Stimulated activated CD4-positive, alpha-beta T cell treated with anti-CD3 and anti-CD28 coated beads, Interleukin-15, amount 100 ng/mL, for 24 hours (primary cell): ENCODE results near the gene ZNF101.

Experiments used
- DNase-seq: peaks from one replicate; pipeline ENCODE4 v3.0.0-alpha.2; 2020

ZNF101 gene

DNA sequence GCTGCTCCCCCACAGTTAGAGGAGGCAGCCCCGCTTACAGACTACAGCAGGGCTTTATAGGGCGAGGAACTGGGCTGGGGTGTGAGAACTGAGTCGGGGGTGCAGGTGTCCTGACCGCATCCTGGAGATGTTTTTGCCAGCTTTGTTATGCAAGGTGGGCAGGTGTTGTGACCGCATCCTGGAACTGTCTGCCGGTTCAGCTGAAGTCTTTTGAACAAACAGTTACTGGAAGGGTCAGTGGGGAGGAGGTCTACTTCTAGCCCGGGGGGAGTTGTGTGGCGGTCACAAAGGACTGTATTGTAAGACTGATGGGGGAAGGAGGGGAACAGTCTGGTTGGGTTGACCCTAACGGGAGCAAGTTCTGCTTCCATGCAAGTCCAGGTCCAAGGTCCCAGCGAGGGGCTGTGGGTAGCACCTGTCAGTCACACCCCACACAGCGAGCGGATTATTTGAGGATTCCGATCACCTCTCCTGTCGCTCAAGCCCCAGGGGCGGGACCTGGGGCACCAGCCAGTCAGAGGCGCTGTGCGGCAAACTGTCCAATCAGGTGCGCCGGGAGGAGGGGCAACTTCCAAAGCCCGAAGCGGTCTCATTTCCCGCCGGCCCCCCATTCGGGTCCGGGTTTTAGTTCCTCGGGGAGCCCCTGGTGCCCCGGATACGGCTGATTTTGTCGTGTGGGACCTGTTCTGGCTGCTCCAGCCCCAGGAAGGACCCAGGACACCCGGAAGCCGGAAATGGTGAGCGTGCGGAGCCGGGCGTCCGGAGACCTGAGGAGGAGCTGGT lies at the start of gene ZNF101:
TSS of gene ZNF101 (plus strand) at position 610 of the 783 bp plus-strand sequence. CDS start at position 735, 125 bp downstream.
- peak; percentile 99 for DNase-seq

DNA sequence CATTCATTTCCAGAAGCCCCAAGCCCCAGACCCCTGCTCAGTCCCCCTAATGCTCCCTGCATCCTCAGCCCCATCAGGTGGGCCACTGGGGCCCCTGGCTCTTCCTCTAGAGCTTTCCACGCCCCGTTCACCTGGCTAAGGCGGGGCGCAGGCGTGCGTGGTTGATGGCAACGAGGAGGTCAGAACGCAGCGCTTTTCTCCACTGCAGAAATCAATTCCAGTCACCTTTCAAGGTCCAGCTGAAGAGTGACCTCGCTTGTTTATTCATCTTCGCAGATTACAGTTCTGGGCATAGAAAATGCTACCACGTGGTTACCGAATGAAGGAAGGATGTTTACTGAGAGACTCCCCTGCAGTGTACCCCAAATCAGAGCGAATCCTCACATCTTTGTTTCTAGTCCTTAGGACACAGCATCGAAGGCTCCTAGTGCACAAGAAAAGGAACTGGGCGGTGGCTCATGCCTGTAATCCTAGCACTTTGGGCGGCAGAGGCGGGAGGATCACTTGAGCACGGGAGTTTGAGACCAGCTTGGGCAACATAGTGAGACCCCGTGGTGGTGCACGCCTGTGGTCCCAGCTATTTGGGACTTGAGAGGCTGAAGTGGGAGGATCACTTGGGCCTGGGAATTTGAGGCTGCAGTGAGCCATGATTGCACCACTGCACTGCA lies 49.3 kb upstream of the ZNF101 start:
- DNase-seq = no peak

DNA sequence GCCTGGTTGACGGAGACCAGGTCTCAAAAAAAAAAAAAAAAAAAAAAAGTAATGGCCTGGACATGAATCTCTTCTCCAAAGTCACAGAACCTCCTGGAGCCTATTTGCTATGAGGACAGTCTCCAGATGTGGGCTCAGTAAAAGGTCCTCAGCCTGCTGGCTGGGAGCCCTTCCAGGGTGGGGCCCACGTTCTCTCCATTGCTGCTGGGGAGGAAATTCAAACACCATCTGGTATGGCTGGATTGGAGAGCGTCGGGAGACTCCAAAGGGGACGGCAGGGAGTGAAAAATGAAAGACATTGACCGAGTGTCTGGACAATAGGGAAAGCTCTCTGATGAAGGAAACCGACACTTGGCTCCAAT lies 48.8 kb upstream of the ZNF101 start:
- DNase-seq = no peak

DNA sequence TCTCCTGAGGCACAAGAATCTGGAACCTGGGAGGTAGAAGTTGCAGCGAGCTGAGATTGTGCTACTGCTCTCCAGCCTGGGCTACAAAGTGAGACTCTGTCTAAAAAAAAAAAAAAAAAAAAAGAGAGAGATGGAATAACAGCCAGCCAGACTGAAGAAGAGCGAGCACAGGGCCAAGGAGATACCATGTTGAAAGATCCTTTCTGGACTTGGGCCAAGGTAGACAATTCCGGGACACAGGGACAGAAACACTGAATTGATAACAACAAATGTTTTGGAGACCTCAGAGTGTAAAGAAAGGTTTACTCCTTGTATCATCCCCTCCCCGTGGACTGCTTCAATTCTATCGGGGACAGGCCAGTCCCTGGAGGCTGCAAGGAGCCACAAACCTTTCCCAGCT lies 45.3 kb upstream of the ZNF101 start:
- no peak for DNase-seq

DNA sequence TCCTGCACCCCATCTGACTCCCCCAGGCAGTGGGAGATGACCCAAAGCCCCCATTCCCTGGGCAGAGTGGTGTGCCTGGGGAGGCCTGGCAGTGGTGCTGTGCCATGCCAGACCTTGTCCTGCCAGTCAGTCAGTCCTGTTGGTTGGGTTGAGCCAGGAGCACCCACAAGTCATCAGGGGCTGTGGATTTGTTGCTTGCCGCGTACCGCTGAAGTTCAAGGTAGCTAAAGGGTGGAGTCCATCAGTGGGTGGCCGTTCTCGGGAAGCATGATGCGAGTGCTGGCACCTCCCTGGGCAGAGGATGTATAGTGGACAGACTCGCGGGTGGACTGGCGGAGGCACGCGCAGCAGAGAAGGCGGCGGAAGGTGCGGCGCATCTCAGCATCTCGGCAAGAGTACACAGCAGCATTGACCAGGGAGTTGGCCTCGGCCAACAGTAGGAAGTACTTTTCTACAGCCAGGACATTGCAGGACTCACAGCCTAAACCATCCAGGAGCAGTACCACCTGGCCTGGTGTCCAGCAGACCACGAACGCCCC lies 44.5 kb upstream of the ZNF101 start:
- DNase-seq = no peak

DNA sequence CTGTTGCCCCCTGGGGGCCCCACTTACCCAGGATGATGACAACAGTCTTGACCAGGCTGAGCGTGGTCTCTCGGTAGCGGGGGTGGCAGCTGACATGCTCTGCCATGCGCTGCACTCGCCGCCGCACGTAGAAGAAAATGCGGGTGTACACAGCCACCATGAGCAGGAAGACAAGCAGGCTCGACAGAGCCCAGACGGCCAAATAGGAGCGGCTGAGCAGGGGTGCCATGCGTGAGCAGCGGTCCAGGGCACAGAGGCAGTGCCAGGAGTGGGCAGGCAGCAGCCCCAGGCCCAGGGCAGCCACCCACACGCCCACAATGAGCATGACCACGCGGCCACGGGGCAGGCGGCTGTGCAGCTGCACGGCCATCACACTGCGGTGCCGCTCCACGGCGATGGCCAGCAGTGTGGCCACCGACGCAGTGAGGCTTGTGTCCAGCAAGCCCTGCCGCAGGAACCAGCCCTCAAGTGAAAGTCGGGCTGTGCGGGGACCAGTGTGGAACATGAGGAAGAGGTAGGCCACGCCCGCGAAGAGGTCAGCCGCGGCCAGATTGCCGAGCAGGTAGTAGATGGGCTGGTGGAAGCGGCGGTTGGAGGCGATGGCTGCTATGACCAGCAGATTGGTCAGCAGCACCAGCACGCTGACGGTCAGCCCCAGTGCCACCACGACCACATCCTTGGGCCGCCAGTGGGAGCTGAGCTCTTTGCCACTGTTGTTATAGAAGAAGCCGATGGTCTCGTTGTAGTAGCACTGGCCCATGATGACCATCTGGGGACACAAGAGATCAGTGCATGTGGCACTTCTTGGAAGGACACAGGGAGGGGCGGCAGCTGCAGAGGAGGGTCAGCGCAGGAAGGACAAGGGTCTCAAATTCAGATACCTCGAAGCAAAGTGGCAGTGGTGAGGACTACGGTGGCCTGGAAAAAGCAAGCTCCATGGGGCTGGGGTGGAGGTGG lies 41.8 kb upstream of the ZNF101 start:
- no peak for DNase-seq

DNA sequence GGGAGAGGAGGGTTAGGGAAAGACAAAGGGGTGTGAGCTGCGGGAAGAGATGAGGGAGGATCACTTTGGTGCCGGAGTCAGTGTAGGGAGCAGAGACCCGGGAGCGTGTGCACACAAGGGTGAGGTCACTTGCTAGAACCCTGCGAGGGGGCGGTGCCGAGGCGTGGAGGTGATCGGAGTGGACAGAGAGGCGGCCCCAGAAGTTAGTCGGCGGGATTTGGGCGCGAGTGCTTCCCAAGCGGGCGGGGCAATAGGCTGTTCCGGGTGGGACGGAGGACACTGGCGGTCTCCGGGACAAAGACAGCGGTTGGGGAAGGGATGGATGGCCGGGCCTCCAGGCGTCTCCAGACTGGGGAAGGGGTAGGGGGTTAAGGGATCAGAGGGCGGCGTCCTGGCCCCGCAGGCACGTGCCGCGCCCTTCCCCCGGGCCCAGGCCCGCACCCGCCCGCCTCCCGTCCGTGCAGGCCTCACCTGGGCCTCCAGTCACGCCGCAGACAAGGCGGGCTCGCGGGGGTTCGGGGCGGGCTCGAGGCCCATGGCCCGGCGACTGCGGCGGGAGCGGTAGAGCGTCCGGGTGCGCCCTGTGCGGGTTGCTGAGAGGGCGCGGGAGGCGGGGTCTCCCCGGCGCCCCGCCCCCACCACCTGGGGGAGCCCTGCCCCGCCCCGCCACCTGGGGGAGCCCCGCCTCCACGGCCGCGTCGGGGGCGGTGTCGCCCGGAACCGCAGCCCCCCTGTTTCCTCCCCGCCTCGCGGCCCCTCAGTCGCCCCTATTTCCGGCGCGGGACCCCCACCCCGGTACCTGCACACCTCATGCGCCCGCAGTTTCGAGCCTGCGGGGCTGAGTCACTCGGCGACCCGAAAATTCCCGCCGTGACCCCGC lies 40.8 kb upstream of the ZNF101 start, which contains the start of gene LPAR2:
TSS of gene LPAR2 (minus strand) at position 600 of the 880 bp plus-strand sequence. CDS start 945 bp downstream, outside the sequence.
- DNase-seq = peak; percentile 74

DNA sequence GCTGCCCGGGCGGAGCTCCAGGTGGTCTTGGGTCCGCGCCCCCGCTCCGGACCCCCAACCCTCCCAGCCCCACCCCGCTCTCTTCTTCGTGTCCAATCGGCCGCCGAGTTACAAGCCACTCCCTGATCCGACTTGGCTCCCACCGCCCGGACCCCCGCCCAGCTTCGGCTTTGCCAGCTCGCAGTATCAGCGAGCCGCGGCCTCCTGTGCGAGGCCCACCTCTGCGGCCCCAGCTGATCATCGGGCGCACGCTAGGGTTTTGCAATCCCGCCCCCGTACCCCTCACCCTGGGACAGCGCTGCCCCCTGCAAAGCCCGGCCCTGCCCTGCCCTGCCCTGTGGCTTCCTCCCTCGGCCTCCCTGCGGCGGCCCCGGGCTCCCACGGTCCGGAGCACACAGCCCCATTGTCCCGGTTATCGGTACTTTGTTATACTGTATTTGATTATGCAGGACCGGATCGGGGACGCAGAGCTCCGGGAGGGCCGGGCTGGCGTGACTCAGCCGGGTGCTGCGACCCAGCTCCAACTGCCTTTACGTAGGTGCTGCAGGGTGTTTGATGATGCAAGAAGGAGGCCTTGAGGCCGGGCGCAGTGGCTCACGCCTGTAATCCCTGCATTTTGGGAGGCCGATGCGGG lies 40.0 kb upstream of the ZNF101 start:
- DNase-seq = peak; percentile 65

DNA sequence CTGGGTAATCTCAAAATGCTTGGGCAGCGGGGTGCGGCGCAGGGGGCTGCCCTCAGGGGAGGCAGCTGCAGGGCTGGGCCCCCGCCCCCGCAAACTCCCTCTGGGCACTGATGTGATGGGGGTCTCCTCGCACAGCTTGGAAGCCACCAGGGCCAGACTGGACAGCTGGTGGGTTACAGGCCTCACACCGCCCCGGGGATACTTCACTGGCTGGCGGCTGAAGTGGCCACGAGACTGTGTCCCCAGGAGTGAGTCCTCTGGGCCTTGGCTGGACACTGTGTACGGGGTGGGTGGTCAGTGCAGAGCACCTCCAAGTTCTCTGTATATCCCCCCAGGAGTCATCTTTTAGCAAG lies 38.6 kb upstream of the ZNF101 start:
- DNase-seq = no peak

DNA sequence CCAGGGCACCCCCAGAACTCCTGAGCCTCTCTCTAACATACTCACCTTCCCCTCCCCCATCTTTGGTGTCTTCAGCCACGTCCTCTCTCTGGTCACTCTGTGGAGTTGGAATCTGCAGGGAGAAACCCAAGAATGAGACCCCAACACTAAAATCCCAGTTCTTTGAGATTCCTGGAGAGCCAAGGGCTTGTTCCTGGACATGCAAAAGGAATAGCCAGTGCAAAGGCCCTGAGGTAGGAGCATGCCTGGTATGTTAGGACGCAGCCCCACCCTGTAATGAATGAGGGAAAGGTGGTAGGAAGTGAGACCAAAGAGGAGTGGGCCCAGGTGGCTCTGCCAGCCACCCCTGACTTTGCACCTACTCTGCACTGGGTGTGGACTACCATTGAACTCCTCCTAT lies 38.2 kb upstream of the ZNF101 start:
- DNase-seq = no peak

DNA sequence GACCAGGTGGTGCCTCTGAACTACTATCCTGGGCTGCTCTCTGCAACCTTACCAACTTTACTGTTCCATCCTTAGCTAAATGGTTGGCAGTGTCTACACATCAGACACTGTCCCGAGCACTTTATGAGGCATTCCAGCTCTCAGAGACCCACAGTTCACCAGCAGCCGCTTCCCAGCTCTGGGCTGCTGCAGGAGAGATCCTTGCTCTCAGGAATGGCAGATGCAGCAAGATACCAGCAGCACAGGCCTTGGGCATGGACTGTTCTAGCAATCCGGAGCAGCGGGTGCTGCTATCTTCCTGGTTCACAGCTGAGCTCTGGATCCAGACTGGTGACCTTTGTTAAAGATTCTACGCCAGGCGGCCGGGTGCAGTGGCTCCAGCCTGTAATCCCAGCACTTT lies 37.3 kb upstream of the ZNF101 start:
- DNase-seq = no peak

DNA sequence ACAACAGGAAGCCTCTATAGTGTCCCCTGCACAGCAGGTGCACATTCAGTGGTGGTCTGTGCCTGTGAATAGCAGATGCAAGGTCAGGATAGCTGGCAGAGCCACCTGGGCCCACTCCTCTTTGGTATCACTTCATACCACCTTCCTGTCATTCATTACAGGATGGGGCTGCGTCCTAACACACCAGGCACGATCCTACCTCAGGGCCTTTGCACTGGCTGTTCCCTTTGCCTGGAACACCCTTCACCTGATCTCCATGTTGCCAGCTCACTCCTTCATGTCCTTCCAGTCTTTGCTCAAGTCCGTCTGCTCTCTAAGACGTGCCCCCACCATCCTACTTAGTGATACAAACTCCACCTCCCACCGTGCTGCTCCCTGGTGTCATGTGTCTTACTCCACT lies 36.0 kb upstream of the ZNF101 start:
- no peak for DNase-seq

DNA sequence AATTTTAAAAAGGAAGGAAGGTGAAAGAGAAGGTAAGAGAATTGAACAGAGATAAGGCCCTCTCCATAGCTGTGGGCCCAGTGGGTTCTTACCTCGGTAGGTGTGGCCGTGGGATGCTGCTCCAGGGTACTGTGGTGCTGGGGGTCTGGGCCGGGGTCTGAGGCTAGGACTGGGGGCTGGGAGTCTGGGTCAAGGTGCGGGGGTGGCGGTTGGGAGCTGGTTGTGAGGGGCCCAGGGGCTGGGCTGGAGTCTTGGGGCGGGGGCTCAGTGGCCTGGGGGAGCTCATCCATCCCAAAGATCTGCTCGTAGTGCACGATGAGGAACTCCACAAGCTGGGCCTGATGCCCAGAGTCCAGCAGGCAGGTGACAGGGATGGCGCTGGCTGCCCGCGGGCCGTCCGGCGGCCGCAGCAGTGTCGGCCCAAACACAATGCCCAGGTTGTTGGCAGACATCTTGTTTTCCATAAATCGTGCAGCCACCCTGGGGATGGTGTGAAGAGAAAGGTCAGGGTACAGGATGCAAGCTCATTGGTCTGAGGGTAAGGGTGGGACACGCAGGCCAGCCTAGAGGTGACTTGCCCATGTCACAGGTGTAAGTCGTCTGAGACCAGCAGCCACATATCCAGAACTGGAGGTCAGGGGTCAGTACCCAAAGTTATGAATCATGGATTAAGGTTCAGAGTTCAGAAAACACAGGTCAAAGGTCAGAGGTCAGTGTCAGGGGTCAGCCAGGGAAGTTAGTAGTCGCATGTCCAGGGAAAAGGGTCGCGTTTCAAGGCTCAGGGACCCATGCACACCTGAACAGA lies 34.7 kb upstream of the ZNF101 start:
- no peak for DNase-seq

DNA sequence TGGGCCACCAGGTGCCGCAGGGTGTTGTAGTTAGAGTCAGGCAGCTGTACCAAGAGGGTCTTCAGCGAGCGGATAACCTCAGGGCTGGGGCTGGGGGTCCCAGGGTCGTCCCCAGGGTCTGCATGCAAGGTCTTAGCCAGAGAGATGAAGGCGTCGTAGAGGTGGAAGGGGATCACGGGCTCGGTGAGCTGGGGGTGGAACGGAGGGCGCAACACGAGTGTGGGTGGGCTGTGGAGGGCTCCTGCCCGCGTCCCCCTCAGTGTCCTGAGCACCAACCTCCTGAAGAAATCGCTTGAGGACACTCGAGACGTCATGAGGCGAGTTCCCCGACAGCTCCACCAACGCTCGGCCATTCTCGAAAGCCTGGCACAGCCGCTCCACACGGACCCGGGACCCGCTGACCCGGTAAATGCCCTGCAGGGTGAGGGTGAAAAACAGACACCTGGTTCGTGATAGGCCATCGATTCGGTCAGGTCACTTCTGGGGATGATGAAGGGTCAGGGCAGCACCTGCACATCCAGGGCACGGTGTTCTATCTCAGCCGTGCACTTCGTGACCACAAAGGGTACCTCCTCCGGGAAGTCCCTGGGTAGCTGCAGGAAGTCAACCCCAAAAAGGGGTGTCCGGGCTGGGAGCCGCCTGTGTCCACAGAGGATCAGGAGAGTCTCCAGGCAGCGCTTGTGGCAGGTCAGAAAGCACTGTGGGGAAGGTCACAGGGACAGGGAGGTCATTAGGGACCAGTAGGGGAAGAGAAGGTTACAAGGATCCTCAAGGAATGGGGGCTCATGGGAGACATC lies 33.9 kb upstream of the ZNF101 start:
- DNase-seq = no peak

DNA sequence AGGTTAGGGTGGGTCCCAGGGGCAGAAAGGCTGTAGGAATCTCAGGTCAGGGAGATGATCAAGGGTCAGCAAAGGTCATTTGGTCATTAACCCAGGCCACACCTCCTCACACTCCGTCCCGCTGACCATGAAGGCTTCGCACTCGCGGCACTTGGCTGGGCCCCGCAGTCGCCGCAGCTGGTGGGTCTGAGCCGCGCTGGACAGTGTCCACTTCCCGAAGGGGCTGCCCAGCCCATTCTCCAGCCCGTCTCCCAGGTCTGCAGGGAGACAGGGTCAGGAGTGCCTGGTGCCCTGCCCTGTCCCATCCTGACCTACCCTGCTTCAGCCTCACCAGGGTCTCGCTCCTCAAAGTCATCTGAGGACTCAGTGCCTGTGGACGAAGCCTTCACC lies 33.3 kb upstream of the ZNF101 start:
- no peak for DNase-seq

DNA sequence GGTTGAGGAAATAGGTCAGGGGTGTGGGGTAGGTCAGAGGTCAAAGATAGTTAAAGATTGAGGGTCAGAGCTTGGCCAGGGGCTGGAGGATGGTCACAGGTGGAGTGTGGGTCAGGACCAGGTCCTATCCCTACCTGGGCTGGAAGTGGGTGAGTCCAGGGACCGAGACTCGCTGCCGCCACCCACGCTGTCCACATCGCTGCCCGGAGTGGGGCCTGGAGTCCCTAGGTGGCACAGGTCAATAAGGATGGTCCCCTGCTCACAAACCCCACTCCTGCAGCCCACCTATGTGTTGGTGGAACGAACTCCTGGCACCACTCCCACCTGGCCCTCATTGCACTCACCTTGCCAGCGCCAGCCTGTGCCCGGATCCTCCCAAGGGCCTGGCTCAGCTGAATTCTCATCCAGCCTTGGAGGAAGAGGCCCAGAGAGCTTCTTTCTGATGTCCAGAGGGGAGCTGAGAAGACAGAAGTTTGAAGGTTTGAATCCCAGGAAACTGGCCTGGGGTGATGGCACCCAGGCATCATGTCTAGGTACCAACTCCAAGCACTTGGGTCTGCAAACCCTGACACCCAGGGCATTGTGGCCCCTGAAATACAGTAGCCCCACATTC lies 32.0 kb upstream of the ZNF101 start:
- DNase-seq = no peak

DNA sequence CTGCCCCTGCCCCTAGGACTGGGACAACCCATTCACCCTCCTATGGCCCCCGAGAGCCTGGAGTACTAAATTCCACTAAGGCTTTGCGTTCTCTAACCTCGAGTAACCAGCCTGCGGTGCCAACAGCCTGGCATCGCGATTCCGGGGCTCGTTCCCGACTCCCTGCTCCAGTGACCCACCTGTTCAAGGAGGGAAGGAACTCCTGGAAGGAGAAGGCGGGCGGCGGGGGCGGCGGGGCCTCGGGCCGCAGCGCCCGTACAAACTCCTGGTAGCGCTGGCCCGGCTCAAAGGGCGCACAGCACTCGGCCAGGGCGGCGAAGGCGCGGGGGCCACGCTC lies 31.5 kb upstream of the ZNF101 start:
- no peak for DNase-seq

DNA sequence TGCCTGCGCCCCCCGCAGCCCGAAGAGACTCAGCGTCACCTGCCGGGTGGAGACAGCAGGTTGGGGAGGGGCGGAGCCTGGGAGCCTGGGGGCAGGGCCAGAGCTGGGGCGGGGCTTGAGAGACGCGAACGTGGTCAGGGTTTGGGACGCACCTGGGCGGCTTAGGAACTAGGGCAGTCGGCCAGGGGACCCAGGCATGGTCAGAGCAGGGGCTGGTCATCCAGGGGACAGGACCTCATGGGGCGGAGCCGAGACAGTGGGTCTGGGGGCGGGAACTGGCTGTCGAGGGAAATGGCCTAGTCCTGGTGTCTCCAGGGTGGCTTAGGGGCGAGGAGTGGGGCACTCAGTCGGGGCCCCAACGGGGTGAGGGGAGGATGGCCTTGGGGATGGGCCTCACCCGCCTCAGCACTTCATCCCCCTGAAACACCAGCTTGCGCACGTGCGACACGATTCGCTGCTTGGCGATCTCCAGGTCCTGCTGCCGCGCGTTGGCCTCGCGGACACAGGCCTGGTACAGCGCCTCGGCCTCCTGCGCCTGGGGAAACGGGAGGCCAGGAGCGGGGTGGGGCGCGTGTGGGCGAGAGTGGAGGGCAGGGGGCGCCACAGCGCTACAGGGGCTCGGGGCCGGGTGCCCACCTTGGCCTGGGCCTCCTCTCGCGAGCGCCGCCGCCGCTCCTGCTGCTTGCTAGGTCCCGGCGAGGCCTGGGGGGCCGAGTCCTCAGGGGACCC lies 31.0 kb upstream of the ZNF101 start:
- DNase-seq = no peak
